GM12878 (cell line): ENCODE data around the gene UAP1L1. TPM values are rescaled to one million over a fixed set of nuclear protein-coding genes. Genes with fewer than 3 reads are reported as not detected.

Experiments
- ATAC-seq: fragments of 200-7000 bp; cut with Tn5 transposase; 3 replicates; pipeline ENCODE4 v1.9.1; 2020; ENCODE audit warnings: mild to moderate bottlenecking, moderate library complexity
- BruUV-seq: library from RNA; stranded (reverse); fragments of 400-500 nt; replicated peaks from 2 replicates; lab custom pipeline; 2021; lab: Mats Ljungman, UMichigan
- CTCF ChIA-PET: fragments of 300-600 bp; sonication (Branson Sonifier 250); formaldehyde crosslinking; extraction: SDS; loops from one replicate; lab custom pipeline; 2021; ENCODE audit warnings: inconsistent platforms; lab: Yijun Ruan, JAX
- POLR2A ChIA-PET: fragments of 350-600 bp; formaldehyde crosslinking; extraction: SDS; loops from one replicate; lab custom pipeline; 2021; ENCODE audit warnings: inconsistent platforms; lab: Charles Lee
- RAD21 ChIA-PET: fragments of 300-600 bp; sonication (Branson Sonifier 250); formaldehyde crosslinking; loops from one replicate; lab custom pipeline; 2023; ENCODE audit warnings: antibody characterized with exemption; ENCODE audit not compliant: unreplicated experiment; lab: Charles Lee
- SMC1A ChIA-PET: fragments of 300-600 bp; sonication (Branson Sonifier 250); formaldehyde crosslinking; loops from one replicate; lab custom pipeline; 2023; ENCODE audit not compliant: unreplicated experiment, uncharacterized antibody; lab: Charles Lee
- DNase-seq: peaks from one replicate; pipeline ENCODE4 v3.0.0-alpha.2; 2011; ENCODE audit warnings: low read depth, low spot score
- FAIRE-seq: peaks from 3 replicates; lab custom pipeline; 2011; peaks lifted over from hg19 to GRCh38; lab: Jason Lieb, UNC
- H2AFZ ChIP-seq: 2 replicates; pipeline ENCODE4 v1.6.0; 2011; ENCODE audit warnings: low read depth, low read length, control low read depth; ENCODE audit not compliant: control insufficient read depth
- H3K27ac ChIP-seq: 2 replicates; pipeline ENCODE4 v1.5.1; 2011; ENCODE audit warnings: control low read depth; ENCODE audit not compliant: control insufficient read depth, insufficient read depth
- H3K27me3 ChIP-seq, 2 experiments: replicated peaks in 1 of 2; 2 replicates each; pipeline versions ENCODE4 v1.6.0 to v1.6.1; 2011; ENCODE audit warnings: low read length in 1 of 2; ENCODE audit not compliant: control insufficient read depth in 2 of 2, insufficient read depth in 2 of 2
- H3K36me3 ChIP-seq, 2 experiments: 2 replicates each; pipeline ENCODE4 v1.5.1; 2011; ENCODE audit warnings: low read length in 1 of 2; ENCODE audit not compliant: control insufficient read depth in 2 of 2, insufficient read depth in 2 of 2
- H3K4me1 ChIP-seq: 2 replicates; pipeline ENCODE4 v1.6.1; 2011; ENCODE audit warnings: mild to moderate bottlenecking, low read length, moderate library complexity, mixed read lengths; ENCODE audit not compliant: control insufficient read depth, insufficient read depth
- H3K4me2 ChIP-seq: 2 replicates; pipeline ENCODE4 v1.6.0; 2011; ENCODE audit warnings: control low read depth; ENCODE audit not compliant: control insufficient read depth, insufficient read depth
- H3K4me3 ChIP-seq: fragments of 200-600 bp; sonication (generic); 2 replicates; pipeline ENCODE4 v1.5.1; 2016
- H3K79me2 ChIP-seq: 2 replicates; pipeline ENCODE4 v1.6.0; 2011; ENCODE audit warnings: low read length; ENCODE audit not compliant: control insufficient read depth, insufficient read depth
- H3K9ac ChIP-seq: 2 replicates; pipeline ENCODE4 v1.8.0; 2011; ENCODE audit warnings: low read length, control low read depth, mixed read lengths; ENCODE audit not compliant: control insufficient read depth, insufficient read depth
- H3K9me3 ChIP-seq: replicated peaks from 3 replicates; pipeline ENCODE4 v1.5.1; 2011; ENCODE audit warnings: mild to moderate bottlenecking, low read length; ENCODE audit not compliant: control insufficient read depth, insufficient read depth
- H4K20me1 ChIP-seq: 2 replicates; pipeline ENCODE4 v1.6.0; 2011; ENCODE audit not compliant: control insufficient read depth, insufficient read depth
- ASH2L ChIP-seq: fragments of 300-600, 200-600 bp; sonication (generic); IDR thresholded peaks from 2 replicates; pipeline ENCODE4 v1.6.1; 2017; ENCODE audit warnings: low read depth, mild to moderate bottlenecking, borderline replicate concordance
- BACH1 ChIP-seq: fragments of 450-650 bp; IDR thresholded peaks from 2 replicates; pipeline ENCODE4 v1.6.1; 2017; ENCODE audit warnings: mild to moderate bottlenecking, borderline replicate concordance
- EZH2 ChIP-seq: IDR thresholded peaks from 2 replicates; pipeline ENCODE4 v1.6.1; 2012; ENCODE audit warnings: low read depth, mild to moderate bottlenecking, control low read depth, inconsistent platforms, low read length, borderline replicate concordance; ENCODE audit not compliant: control insufficient read depth
- FOS ChIP-seq: IDR thresholded peaks from 3 replicates; pipeline ENCODE4 v1.6.1; 2011; ENCODE audit warnings: borderline replicate concordance; ENCODE audit not compliant: insufficient read length; ENCODE audit errors: extremely low read depth
- GATAD2B ChIP-seq: fragments of 450-650 bp; conservative IDR thresholded peaks from 2 replicates; pipeline ENCODE4 v1.6.1; 2017; ENCODE audit warnings: low read depth, mild to moderate bottlenecking, moderate library complexity
- HSF1 ChIP-seq: fragments of 150-350 bp; IDR thresholded peaks from 2 replicates; pipeline ENCODE4 v1.6.1; 2014; ENCODE audit warnings: mild to moderate bottlenecking, low read depth, low read length
- IKZF1 ChIP-seq: fragments of 450-650 bp; conservative IDR thresholded peaks from 2 replicates; pipeline ENCODE4 v1.6.1; 2017; ENCODE audit warnings: antibody characterized with exemption, mild to moderate bottlenecking
- IRF5 ChIP-seq: fragments of 450-650 bp; IDR thresholded peaks from 2 replicates; pipeline ENCODE4 v1.6.1; 2017; ENCODE audit warnings: borderline replicate concordance
- MAX ChIP-seq: IDR thresholded peaks from 2 replicates; pipeline ENCODE4 v1.6.1; 2012; ENCODE audit warnings: low read depth, low read length, improper control_type of control experiment
- NRF1 ChIP-seq: conservative IDR thresholded peaks from 2 replicates; pipeline ENCODE4 v1.6.1; 2011; ENCODE audit warnings: mild to moderate bottlenecking, low read depth, low read length, improper control_type of control experiment
- POLR2A ChIP-seq: IDR thresholded peaks from 2 replicates; pipeline ENCODE4 v1.6.1; 2011; ENCODE audit warnings: low read depth, mild to moderate bottlenecking, low read length
- SREBF2 ChIP-seq: IDR thresholded peaks from 2 replicates; pipeline ENCODE4 v1.6.1; 2012; ENCODE audit warnings: mild to moderate bottlenecking, low read length
- TAF1 ChIP-seq: IDR thresholded peaks from 2 replicates; pipeline ENCODE4 v1.6.1; 2011; ENCODE audit warnings: mild to moderate bottlenecking, low read depth, low read length, borderline replicate concordance
- USF1 ChIP-seq: IDR thresholded peaks from 2 replicates; pipeline ENCODE4 v1.6.1; 2011; ENCODE audit warnings: borderline replicate concordance, low read depth, mild to moderate bottlenecking, moderate library complexity, mixed read lengths, low read length; ENCODE audit not compliant: insufficient read depth; ENCODE audit errors: extremely low read length
- ZNF384 ChIP-seq: IDR thresholded peaks from 2 replicates; pipeline ENCODE4 v1.6.1; 2012; ENCODE audit warnings: low read depth, mild to moderate bottlenecking, low read length, improper control_type of control experiment, borderline replicate concordance
- WGBS: methylation state at CpG from one replicate; pipeline ENCODE4 v1.1.6; 2016; ENCODE audit warnings: low lambda C conversion rate; ENCODE audit not compliant: insufficient replicate concordance, insufficient coverage; ENCODE audit errors: missing lambda C conversion rate; 5-methylcytosine and 5-hydroxymethylcytosine counted together
- in situ Hi-C: fragments of 300-500 bp; cut with MboI; formaldehyde crosslinking; loops from 9 replicates; pipeline ENCODE4 v1.14.3; 2018; ENCODE audit warnings: mixed read lengths
- intact Hi-C: fragments of 100-400 bp; cut with micrococcal nuclease; formaldehyde crosslinking; loops from one replicate; pipeline ENCODE4 v1.14.2; 2022; ENCODE audit not compliant: unreplicated experiment
- polyA plus RNA-seq, 11 experiments: library from polyadenylated mRNA; depleted of rRNA in 4 of 11; unstranded in 6 of 11; stranded (reverse) in 5 of 11; fragments of >200 nt; fragmentation: Nextera tagmentation in 4 of 11; fragmentation: Illumina TruSeq in 1 of 11; extraction: Ambion mirVana in 4 of 11; extraction: Trizol in 1 of 11; gene quantifications; 1 replicate in 1 of 11; 2 replicates in 10 of 11; pipeline versions ENCODE4 v1.2.1 to v1.2.3, GENCODE V29; 2011 to 2016; ENCODE audit warnings: inconsistent platforms in 2 of 11, missing spikeins in 2 of 11, low read depth in 1 of 11
- total RNA-seq, 4 experiments: library from RNA; depleted of rRNA in 3 of 4; stranded (reverse); fragments of >200 nt in 3 of 4; fragmentation: Illumina TruSeq in 1 of 4; extraction: Trizol in 1 of 4; gene quantifications; 2 replicates each; pipeline versions ENCODE4 v1.2.1 to v1.2.3, GENCODE V29; 2013 to 2021
- TF ChIP-seq, protein P1 (sequence below): IDR thresholded peaks from 2 replicates; pipeline ENCODE4 v1.6.1; 2011; ENCODE audit warnings: low read depth, mild to moderate bottlenecking, low read length, moderate library complexity, borderline replicate concordance; ENCODE audit errors: extremely low read depth

The UAP1L1 gene
- total and polyA plus RNA-seq, 10 of the 15 experiments (the other 5 are each of a cell fraction or from before 2014, with no cell fraction given): 0.29 to 15.7 (median 5.8) TPM

- ChIA-PET RAD21 (interaction anchor here (0.7 to 1.3 kb wide), 8 partner anchors 19 to 122 kb away, joined by 3 to 9 read pairs (median 4); partner anchors contain the start of genes MAN1B1 and RNF224), CTCF (interaction anchor here (0.6 to 1.8 kb wide), 7 partner anchors 19 to 167 kb away, joined by 3 to 7 read pairs (median 6); partner anchors contain the start of gene RNF224), SMC1A (interaction anchor here (0.8 to 1.3 kb wide), 6 partner anchors 18 to 113 kb away, joined by 3 to 5 read pairs (median 3); partner anchors contain the start of gene RNF224), POLR2A (interaction anchor here (1.1 to 1.5 kb wide), 4 partner anchors 12 to 120 kb away, joined by 3 to 16 read pairs (median 4); partner anchors contain the start of gene MAN1B1)
- Histone ChIP-seq H3K27ac (peak within 1 kb of the TSS; percentile 58; the same call in 1 of the 2 replicates), H4K20me1 (no peaks in the 10 kb centered on the region), H3K4me3 (peak within 1 kb of the TSS; percentile 70), H3K4me2 (peak within 1 kb of the TSS; percentile 84; the same call in 1 of the 2 replicates), H2AFZ (peak within 1 kb of the TSS; percentile 83), H3K9me3 (no peaks in the 10 kb centered on the region), H3K36me3 (peaks cover 4 to 17% of the 10 kb centered on the region in 2 experiments; a peak in 3 of 4 replicates), H3K27me3 (no peaks in the 10 kb centered on the region), H3K9ac (peak within 1 kb of the TSS; percentile 61), H3K4me1 (peaks cover 6% of the 10 kb centered on the region; the same call in 1 of the 2 replicates), H3K79me2 (peaks cover 2% of the 10 kb centered on the region)
- in situ Hi-C loops: no loop called here
- DNase-seq: no peak
- ATAC-seq: peak; percentile 97
- intact Hi-C loops: loop anchor here (5.0 kb wide), 2 partner anchors 37 to 48 kb away; no protein-coding TSS in a partner anchor
- WGBS: 2% methylated on average over 53 of the region's 70 CpGs
- no TSS peak for BruUV-seq
- FAIRE-seq: peak; percentile 44
- TF ChIP-seq IRF5 (no peak), IKZF1 (peak; percentile 73), ZNF384 (no peak), POLR2A (peak; percentile 87), EZH2 (no peak), HSF1 (no peak), FOS (peak; percentile 30), GATAD2B (peak; percentile 94), ASH2L (peak; percentile 45; the same call in 1 of the 2 replicates), MAX (peak; percentile 93), SREBF2 (no peak), BACH1 (peak; percentile 84), USF1 (peak; percentile 98), NRF1 (no peak), TAF1 (peak; percentile 53; the same call in 1 of the 2 replicates)
- TF ChIP-seq, protein P1, sequence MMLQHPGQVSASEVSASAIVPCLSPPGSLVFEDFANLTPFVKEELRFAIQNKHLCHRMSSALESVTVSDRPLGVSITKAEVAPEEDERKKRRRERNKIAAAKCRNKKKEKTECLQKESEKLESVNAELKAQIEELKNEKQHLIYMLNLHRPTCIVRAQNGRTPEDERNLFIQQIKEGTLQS: peak; percentile 97
Measured at GRCh38 chr9:137114613-137115393, 37.5 kb downstream of the UAP1L1 start, which contains the start of gene DPP7. Gene DPP7, minus strand, starts transcription at chr9:137114733. Its CDS starts 20 bp downstream, at chr9:137114713.
